ENCODE results near the gene FBXO5.

The FBXO5 gene

GRCh38 chr6:152950240-152950639 lies 32.6 kb downstream of the FBXO5 start:
- no peak for TF ChIP-seq MYC (IDR thresholded peaks at IDR 0.05; ENCODE audit: low read depth, low read length)
- TF ChIP-seq POLR2A (IDR thresholded peaks at IDR 0.05; ENCODE audit: extremely low read depth, insufficient read length): no peak
- TF ChIP-seq, protein P1, sequence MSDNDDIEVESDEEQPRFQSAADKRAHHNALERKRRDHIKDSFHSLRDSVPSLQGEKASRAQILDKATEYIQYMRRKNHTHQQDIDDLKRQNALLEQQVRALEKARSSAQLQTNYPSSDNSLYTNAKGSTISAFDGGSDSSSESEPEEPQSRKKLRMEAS (IDR thresholded peaks at IDR 0.05; ENCODE audit: low read depth, low read length): no peak
- TF ChIP-seq, protein P2, sequence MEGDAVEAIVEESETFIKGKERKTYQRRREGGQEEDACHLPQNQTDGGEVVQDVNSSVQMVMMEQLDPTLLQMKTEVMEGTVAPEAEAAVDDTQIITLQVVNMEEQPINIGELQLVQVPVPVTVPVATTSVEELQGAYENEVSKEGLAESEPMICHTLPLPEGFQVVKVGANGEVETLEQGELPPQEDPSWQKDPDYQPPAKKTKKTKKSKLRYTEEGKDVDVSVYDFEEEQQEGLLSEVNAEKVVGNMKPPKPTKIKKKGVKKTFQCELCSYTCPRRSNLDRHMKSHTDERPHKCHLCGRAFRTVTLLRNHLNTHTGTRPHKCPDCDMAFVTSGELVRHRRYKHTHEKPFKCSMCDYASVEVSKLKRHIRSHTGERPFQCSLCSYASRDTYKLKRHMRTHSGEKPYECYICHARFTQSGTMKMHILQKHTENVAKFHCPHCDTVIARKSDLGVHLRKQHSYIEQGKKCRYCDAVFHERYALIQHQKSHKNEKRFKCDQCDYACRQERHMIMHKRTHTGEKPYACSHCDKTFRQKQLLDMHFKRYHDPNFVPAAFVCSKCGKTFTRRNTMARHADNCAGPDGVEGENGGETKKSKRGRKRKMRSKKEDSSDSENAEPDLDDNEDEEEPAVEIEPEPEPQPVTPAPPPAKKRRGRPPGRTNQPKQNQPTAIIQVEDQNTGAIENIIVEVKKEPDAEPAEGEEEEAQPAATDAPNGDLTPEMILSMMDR (IDR thresholded peaks at IDR 0.05; ENCODE audit: low read depth, low read length): no peak
- DNase-seq (ENCODE audit: low read depth): no peak
- no peak overlapping the region for H3K4me3 ChIP-seq (ENCODE audit: low read depth, low read length)

DNA sequence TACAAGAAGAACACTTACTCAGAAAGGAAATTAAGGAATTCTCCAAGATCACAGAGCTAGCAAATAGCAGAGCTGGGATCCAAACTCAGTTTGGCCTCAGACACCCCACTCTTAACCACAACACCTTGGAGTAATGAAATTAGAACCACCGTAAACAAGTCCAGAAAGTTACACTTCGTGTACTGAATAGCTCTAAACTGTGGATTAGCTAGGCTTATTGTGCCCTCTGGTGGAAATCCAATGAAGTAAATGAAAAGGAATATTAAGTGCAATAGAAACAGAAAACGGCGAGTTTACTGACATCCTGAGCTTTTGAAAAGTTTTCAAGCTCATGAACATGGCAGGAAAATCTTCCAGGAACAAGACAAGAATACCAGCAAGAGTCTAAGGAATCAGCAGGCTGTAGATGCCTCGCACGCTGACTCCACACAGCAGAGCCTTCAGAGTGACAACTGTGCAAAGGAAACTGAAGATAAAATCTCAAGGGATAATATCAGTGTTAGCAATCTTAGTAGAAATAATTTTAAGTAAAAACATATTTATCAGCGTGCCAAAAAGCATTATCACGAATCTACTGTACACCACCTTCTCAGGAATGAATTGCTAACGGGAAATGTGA lies 34.6 kb downstream of the FBXO5 start:
- no peak overlapping the region for H3K4me3 ChIP-seq (ENCODE audit: low read depth, low read length)
- TF ChIP-seq, protein P1 (IDR thresholded peaks at IDR 0.05; ENCODE audit: low read depth, low read length): no peak
- no peak for TF ChIP-seq MYC (IDR thresholded peaks at IDR 0.05; ENCODE audit: low read depth, low read length)
- TF ChIP-seq, protein P2 (IDR thresholded peaks at IDR 0.05; ENCODE audit: low read depth, low read length): peak; percentile 44
- no peak for TF ChIP-seq POLR2A (IDR thresholded peaks at IDR 0.05; ENCODE audit: extremely low read depth, insufficient read length)
- DNase-seq (ENCODE audit: low read depth): peak; percentile 57

DNA sequence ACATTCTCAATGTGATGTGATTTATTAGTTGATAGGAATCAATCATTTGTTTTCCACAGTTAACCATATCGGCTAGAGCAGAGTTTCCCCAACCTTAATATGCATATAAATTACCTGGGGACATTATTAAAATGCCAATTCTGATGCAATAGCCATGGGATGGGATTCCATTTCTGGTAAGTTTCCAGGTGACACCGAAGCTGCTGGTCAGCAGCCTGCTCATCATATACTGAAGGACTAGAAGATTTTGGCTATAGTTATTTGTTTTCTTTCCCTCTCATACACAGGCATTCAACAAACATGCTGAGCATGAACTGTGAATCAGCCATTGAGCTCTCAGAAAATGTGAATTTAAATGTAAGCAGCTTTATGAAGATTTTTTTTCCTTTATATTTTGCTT lies 35.8 kb downstream of the FBXO5 start:
- no peak overlapping the region for H3K4me3 ChIP-seq (ENCODE audit: low read depth, low read length)
- TF ChIP-seq, protein P2 (IDR thresholded peaks at IDR 0.05; ENCODE audit: low read depth, low read length): no peak
- TF ChIP-seq POLR2A (IDR thresholded peaks at IDR 0.05; ENCODE audit: extremely low read depth, insufficient read length) (no peak), MYC (IDR thresholded peaks at IDR 0.05; ENCODE audit: low read depth, low read length) (no peak)
- TF ChIP-seq, protein P1 (IDR thresholded peaks at IDR 0.05; ENCODE audit: low read depth, low read length): no peak
- no peak for DNase-seq (ENCODE audit: low read depth)

DNA sequence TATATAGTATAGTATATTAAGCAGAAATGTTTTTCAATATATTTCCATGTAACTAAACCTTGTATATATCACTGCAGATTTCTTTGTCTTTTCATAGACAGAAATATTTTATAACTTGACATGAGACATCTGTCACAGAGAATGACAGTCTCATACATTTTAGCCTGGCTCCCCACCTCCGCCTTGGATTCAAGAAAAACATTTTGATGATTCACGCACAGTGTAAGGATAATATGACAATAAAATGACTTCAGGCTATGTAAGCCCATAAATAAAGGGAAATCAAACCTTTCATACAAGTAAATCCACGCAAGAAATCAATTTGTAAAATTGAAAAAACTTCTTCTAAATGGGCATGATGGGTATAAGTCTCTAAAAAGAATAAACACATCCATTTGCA lies 36.4 kb downstream of the FBXO5 start:
- no peak for DNase-seq (ENCODE audit: low read depth)
- no peak overlapping the region for H3K4me3 ChIP-seq (ENCODE audit: low read depth, low read length)
- TF ChIP-seq, protein P1 (IDR thresholded peaks at IDR 0.05; ENCODE audit: low read depth, low read length): no peak
- TF ChIP-seq, protein P2 (IDR thresholded peaks at IDR 0.05; ENCODE audit: low read depth, low read length): no peak
- TF ChIP-seq POLR2A (IDR thresholded peaks at IDR 0.05; ENCODE audit: extremely low read depth, insufficient read length): no peak
- TF ChIP-seq MYC (IDR thresholded peaks at IDR 0.05; ENCODE audit: low read depth, low read length): no peak

- TF ChIP-seq MYC (IDR thresholded peaks at IDR 0.05; ENCODE audit: low read depth, low read length) (no peak), POLR2A (IDR thresholded peaks at IDR 0.05; ENCODE audit: extremely low read depth, insufficient read length) (no peak)
- TF ChIP-seq, protein P2 (IDR thresholded peaks at IDR 0.05; ENCODE audit: low read depth, low read length): no peak
- TF ChIP-seq, protein P1 (IDR thresholded peaks at IDR 0.05; ENCODE audit: low read depth, low read length): no peak
- peak; percentile 16 for DNase-seq (ENCODE audit: low read depth)
- no peak overlapping the region for H3K4me3 ChIP-seq (ENCODE audit: low read depth, low read length)
These were observed 39.5 kb downstream of the FBXO5 start for GRCh38 chr6:152943260-152943897.
